Right atrium auricular region (tissue), 2 donors: ENCODE measurements around the gene P2RX1. TPM values are rescaled to one million over a fixed set of nuclear protein-coding genes. Genes with fewer than 3 reads are reported as not detected.

Source experiments
- DNase-seq: peaks from one replicate; pipeline ENCODE4 v3.0.0-alpha.2; 2019; ENCODE audit warnings: low spot score
- H3K27ac ChIP-seq, 2 donors: fragments of 200-600 bp; sonication (generic); 1 replicate in 1 of 2; 2 replicates in 1 of 2; pipeline ENCODE4 v1.5.1; 2016 to 2019
- H3K27me3 ChIP-seq, 2 donors: fragments of 200-600 bp; sonication (generic); one replicate each; pipeline versions ENCODE4 v1.5.1 to v1.6.0; 2017 to 2019
- H3K36me3 ChIP-seq: fragments of 200-600 bp; sonication (generic); one replicate; pipeline ENCODE4 v1.5.1; 2016
- H3K4me1 ChIP-seq, 2 donors: fragments of 200-600 bp; sonication (generic); one replicate each; pipeline versions ENCODE4 v1.5.1 to v1.6.0; 2017 to 2019
- H3K4me3 ChIP-seq, 2 donors: fragments of 200-600 bp; sonication (generic); 1 replicate in 1 of 2; 2 replicates in 1 of 2; pipeline ENCODE4 v1.5.1; 2017 to 2019; ENCODE audit warnings: mild to moderate bottlenecking in 1 of 2, moderate library complexity in 1 of 2
- H3K9me3 ChIP-seq, 2 donors: fragments of 200-600 bp; sonication (generic); one replicate each; pipeline ENCODE4 v1.5.1; 2019
- CTCF ChIP-seq, 2 donors: fragments of 200-600 bp; sonication (generic); IDR thresholded peaks; one replicate each; pipeline ENCODE4 v1.5.1; 2019; ENCODE audit warnings: antibody characterized with exemption in 2 of 2
- total RNA-seq, 2 donors: library from RNA; depleted of rRNA; stranded (reverse); fragments of >200 nt; gene quantifications; one replicate each; pipeline ENCODE4 v1.1.0, GENCODE V29; 2016

Gene P2RX1
- total RNA-seq, 2 donors from 2014 or later: 0.85 to 2.8 TPM

GRCh38 chr17:3924512-3925350, 8.5 kb upstream of the P2RX1 start:
- no peak for TF ChIP-seq CTCF (IDR thresholded peaks at IDR 0.05)
- no peaks in the 10 kb centered on the region for H3K9me3 ChIP-seq
- H3K4me3 ChIP-seq: no peak overlapping the region
- no peak overlapping the region for H3K27ac ChIP-seq
- H3K4me1 ChIP-seq: peaks cover 0 to 13% of the 10 kb centered on the region in 2 donors
- DNase-seq: no peak
- no peaks in the 10 kb centered on the region for H3K27me3 ChIP-seq
- no peaks in the 10 kb centered on the region for H3K36me3 ChIP-seq

- Histone ChIP-seq H3K27me3 (no peaks in the 10 kb centered on the region), H3K4me1 (peaks cover 0 to 21% of the 10 kb centered on the region in 2 donors), H3K27ac (no peak overlapping the region), H3K4me3 (no peak overlapping the region), H3K9me3 (no peaks in the 10 kb centered on the region), H3K36me3 (no peaks in the 10 kb centered on the region)
- no peak for TF ChIP-seq CTCF (IDR thresholded peaks at IDR 0.05)
- DNase-seq: no peak
Observed at GRCh38 chr17:3923466-3924190, 7.4 kb upstream of the P2RX1 start.

GRCh38 chr17:3922765-3923164, 6.5 kb upstream of the P2RX1 start:
- TF ChIP-seq CTCF (IDR thresholded peaks at IDR 0.05): no peak
- no peak for DNase-seq
- Histone ChIP-seq H3K36me3 (no peaks in the 10 kb centered on the region), H3K27ac (no peak overlapping the region), H3K4me3 (no peak overlapping the region), H3K4me1 (peaks cover 0 to 19% of the 10 kb centered on the region in 2 donors), H3K9me3 (no peaks in the 10 kb centered on the region), H3K27me3 (no peaks in the 10 kb centered on the region)

- H3K27me3 ChIP-seq: no peaks in the 10 kb centered on the region
- no peak overlapping the region for H3K4me3 ChIP-seq
- no peak for TF ChIP-seq CTCF (IDR thresholded peaks at IDR 0.05)
- no peak for DNase-seq
- peaks cover 0 to 24% of the 10 kb centered on the region in 2 donors for H3K4me1 ChIP-seq
- H3K36me3 ChIP-seq: no peaks in the 10 kb centered on the region
- no peaks in the 10 kb centered on the region for H3K9me3 ChIP-seq
- no peak overlapping the region for H3K27ac ChIP-seq
Observed at GRCh38 chr17:3921502-3922319, 5.4 kb upstream of the P2RX1 start.

GRCh38 chr17:3921006-3921405, 4.7 kb upstream of the P2RX1 start:
- no peaks in the 10 kb centered on the region for H3K9me3 ChIP-seq
- H3K4me1 ChIP-seq: peaks cover 0 to 31% of the 10 kb centered on the region in 2 donors
- H3K36me3 ChIP-seq: no peaks in the 10 kb centered on the region
- DNase-seq: no peak
- no peak for TF ChIP-seq CTCF (IDR thresholded peaks at IDR 0.05)
- H3K27me3 ChIP-seq: no peaks in the 10 kb centered on the region
- H3K27ac ChIP-seq: no peak overlapping the region
- H3K4me3 ChIP-seq: no peak overlapping the region
